HK-2 (cell line): Measurements from ENCODE around the gene RAMP2.
"Not testable (repeated sequence)": the region's sequence is repeated elsewhere in the genome, so short reads cannot be mapped to it uniquely, and the experiment has no call there.

Source experiments
- DNase-seq: peaks from one replicate; pipeline ENCODE4 v3.0.0-alpha.2; 2018; ENCODE audit not compliant: unreplicated experiment

The RAMP2 gene

GRCh38 chr17:42768006-42768405, 7.0 kb downstream of the RAMP2 start:
- DNase-seq: not testable (repeated sequence)

- DNase-seq: not testable (repeated sequence)
These were observed 8.9 kb downstream of the RAMP2 start for GRCh38 chr17:42769964-42770363.

GRCh38 chr17:42772945-42773289, 11.9 kb downstream of the RAMP2 start:
- no peak for DNase-seq

GRCh38 chr17:42773290-42774035, 12.4 kb downstream of the RAMP2 start, which contains the start of gene VPS25:
Gene VPS25, plus strand, starts transcription at chr17:42773449. Its CDS starts 27 bp downstream, at chr17:42773476.
- DNase-seq: peak; percentile 80

- DNase-seq: no peak
These were observed 13.2 kb downstream of the RAMP2 start for GRCh38 chr17:42774066-42774745.

- peak; percentile 65 for DNase-seq
These were observed 14.6 kb downstream of the RAMP2 start for GRCh38 chr17:42775534-42776098.

- DNase-seq: no peak
These were observed 17.5 kb downstream of the RAMP2 start for GRCh38 chr17:42778570-42778969.

GRCh38 chr17:42779304-42779935, 18.4 kb downstream of the RAMP2 start:
- no peak for DNase-seq

- no peak for DNase-seq
These were observed 19.2 kb downstream of the RAMP2 start, which contains the start of gene WNK4 for GRCh38 chr17:42779936-42780850. Gene WNK4, plus strand, starts transcription at chr17:42780610. Its CDS starts 89 bp downstream, at chr17:42780699.

GRCh38 chr17:42780851-42781638, 20.0 kb downstream of the RAMP2 start:
- DNase-seq: no peak

GRCh38 chr17:42781639-42782165, 20.7 kb downstream of the RAMP2 start:
- no peak for DNase-seq

- DNase-seq: no peak
These were observed 21.4 kb downstream of the RAMP2 start for GRCh38 chr17:42782166-42783061.

GRCh38 chr17:42783062-42783790, 22.2 kb downstream of the RAMP2 start:
- DNase-seq: peak; percentile 67

GRCh38 chr17:42783791-42784138, 22.7 kb downstream of the RAMP2 start:
- no peak for DNase-seq

GRCh38 chr17:42784409-42784808, 23.4 kb downstream of the RAMP2 start:
- no peak for DNase-seq

GRCh38 chr17:42784811-42785592, 24.0 kb downstream of the RAMP2 start:
- DNase-seq: no peak

- no peak for DNase-seq
These were observed 26.2 kb downstream of the RAMP2 start for GRCh38 chr17:42787266-42787665.

GRCh38 chr17:42791948-42792347, 30.9 kb downstream of the RAMP2 start:
- no peak for DNase-seq
